ENCODE data around the gene MIEF1. TPM values are rescaled to one million over a fixed set of nuclear protein-coding genes. Genes with fewer than 3 reads are reported as not detected.

Gene MIEF1
- total RNA-seq, 1 experiment from 2014 or later = 31.5 TPM

DNA sequence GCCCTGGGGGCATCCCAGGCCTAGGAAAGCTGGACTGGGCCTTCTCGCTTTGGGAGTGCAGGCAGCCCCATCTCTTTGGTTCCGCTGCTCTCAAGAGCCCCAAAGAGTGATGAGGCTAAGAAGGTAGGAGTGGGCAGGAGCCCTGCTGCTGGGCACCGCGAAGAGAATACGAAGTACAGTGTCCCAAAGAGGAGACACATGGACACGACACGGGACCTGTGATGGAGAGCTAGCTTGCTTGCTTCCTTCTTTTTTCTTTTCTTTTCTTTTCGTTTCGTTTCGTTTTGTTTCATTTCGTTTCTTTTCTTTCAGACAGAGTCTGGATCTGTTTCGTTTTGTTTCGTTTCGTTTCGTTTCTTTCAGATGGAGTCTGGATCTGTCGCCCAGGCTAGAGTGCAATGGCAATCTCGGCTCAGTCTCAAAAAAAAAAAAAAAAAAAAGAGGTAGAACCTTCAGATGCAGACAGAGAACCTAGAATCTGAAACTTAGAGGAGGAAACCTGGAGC, 34.6 kb upstream of the MIEF1 start:
- H3K9me3 ChIP-seq (replicated peaks) = no peaks in the 10 kb centered on the region
- H3K27ac ChIP-seq = no peak overlapping the region
- no peak for DNase-seq
- no peak overlapping the region for H3K4me3 ChIP-seq
- no peaks in the 10 kb centered on the region for H3K36me3 ChIP-seq
- H3K4me1 ChIP-seq = peaks cover 4% of the 10 kb centered on the region; the same call in 1 of the 2 replicates
- no peaks in the 10 kb centered on the region; the same call in none of the 2 replicates for H3K27me3 ChIP-seq

DNA sequence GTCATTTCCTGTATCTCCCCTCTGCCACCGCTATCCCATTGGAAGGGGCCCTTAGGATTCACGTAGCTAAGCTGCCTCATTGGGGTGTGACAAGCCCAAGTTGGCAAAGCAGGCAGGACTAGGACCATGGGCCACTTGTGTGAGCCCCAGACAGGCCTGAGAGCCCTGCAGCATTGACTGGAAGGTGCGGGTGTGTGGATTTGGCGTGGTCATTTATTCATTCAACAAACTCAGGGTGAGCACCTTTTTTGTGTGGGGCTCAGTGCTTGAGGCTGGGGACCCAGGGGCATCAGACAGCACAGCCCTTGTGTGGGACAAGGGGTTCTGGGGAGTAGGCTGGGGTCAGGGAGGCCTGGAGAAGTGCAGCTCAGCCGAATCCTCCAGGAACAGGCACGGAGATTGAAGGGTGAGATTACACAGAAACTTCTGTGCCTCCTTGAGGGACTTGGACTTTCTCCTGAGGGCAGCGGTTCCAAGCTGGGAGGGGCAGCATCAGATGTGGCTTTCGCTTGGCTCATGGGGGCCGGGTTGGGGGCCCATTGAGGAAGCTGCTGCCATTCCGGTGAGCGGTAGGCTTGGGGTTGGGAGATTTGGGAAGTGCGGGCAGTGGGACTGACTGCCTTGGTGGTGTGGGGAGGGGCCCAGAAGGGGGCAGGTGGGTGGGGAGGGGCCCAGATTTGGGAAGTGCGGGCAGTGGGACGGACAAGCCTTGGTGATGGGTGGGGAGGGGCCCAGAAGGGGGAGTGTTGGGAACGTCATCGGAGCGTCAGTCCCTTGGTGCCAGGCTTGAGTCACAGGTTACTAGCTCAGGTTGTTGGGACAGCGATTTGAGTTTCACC, 33.4 kb upstream of the MIEF1 start:
- no peaks in the 10 kb centered on the region; the same call in 1 of the 2 replicates for H3K27me3 ChIP-seq
- DNase-seq = no peak
- H3K9me3 ChIP-seq (replicated peaks) = no peaks in the 10 kb centered on the region
- H3K4me1 ChIP-seq = peaks cover 4% of the 10 kb centered on the region; the same call in 1 of the 2 replicates
- no peak overlapping the region for H3K27ac ChIP-seq
- no peaks in the 10 kb centered on the region for H3K36me3 ChIP-seq
- no peak overlapping the region for H3K4me3 ChIP-seq

DNA sequence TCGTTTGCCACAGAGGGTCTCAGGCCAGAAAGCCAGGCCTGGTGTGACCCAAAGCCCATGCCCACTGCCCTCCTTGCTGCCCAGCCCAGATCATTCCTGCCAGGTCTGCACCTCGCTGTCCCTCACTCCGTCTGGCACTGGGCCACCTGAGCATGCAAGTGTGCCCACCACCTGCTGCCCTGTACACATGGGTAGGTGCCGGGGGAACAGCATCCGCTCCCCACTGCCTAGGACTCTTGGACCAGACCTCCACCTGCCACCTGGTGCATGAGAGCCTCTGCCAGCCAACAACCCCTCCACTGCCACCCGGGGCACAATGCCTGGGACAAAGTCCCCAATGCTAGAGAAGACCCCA, 32.8 kb upstream of the MIEF1 start:
- Histone ChIP-seq H3K4me3 (no peak overlapping the region), H3K4me1 (peaks cover 4% of the 10 kb centered on the region; the same call in 1 of the 2 replicates), H3K27ac (no peak overlapping the region), H3K36me3 (no peaks in the 10 kb centered on the region), H3K27me3 (no peaks in the 10 kb centered on the region; the same call in 1 of the 2 replicates), H3K9me3 (replicated peaks) (no peaks in the 10 kb centered on the region)
- no peak for DNase-seq

DNA sequence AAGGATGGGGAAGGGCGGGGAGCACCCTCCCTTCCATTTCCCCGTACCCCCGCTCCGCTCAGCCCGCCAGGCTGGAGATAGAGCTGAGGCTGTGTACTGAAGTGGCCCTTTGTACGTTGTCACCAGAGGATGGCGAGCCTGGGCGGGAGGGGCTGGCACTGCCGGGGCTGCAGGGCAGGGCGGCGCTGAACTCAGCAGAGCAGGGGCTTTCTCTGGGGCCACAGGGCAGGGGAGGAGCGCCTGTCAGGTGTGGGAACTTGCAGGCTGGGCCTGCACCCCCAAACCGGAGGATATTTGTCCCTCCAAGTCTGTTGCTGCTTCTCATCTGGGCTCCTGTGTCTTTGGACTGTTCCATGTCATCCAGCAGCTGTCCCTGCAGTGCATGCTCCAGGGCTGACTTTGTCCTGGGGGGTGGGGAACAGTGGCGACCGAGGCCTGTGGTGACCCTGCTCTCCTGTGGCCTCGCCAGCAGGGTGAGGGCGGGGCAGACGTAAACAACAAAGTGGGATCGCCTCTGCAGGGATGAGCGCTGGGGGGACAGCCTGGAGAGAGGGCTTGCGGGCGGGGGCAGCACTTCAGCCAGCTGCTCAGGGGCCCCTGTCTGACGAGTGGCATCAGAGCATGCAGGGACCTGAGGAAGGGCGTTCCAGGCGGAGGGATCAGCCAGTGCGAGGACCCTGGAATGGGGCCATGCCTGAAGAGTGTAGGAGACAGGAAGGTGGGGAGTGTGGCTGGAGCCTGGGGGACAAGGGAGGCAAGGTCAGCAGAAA, 32.2 kb upstream of the MIEF1 start:
- Histone ChIP-seq H3K36me3 (no peaks in the 10 kb centered on the region), H3K27me3 (no peaks in the 10 kb centered on the region; the same call in 1 of the 2 replicates), H3K9me3 (replicated peaks) (no peaks in the 10 kb centered on the region), H3K27ac (no peak overlapping the region), H3K4me3 (no peak overlapping the region), H3K4me1 (peaks cover 4% of the 10 kb centered on the region; the same call in 1 of the 2 replicates)
- DNase-seq = no peak

DNA sequence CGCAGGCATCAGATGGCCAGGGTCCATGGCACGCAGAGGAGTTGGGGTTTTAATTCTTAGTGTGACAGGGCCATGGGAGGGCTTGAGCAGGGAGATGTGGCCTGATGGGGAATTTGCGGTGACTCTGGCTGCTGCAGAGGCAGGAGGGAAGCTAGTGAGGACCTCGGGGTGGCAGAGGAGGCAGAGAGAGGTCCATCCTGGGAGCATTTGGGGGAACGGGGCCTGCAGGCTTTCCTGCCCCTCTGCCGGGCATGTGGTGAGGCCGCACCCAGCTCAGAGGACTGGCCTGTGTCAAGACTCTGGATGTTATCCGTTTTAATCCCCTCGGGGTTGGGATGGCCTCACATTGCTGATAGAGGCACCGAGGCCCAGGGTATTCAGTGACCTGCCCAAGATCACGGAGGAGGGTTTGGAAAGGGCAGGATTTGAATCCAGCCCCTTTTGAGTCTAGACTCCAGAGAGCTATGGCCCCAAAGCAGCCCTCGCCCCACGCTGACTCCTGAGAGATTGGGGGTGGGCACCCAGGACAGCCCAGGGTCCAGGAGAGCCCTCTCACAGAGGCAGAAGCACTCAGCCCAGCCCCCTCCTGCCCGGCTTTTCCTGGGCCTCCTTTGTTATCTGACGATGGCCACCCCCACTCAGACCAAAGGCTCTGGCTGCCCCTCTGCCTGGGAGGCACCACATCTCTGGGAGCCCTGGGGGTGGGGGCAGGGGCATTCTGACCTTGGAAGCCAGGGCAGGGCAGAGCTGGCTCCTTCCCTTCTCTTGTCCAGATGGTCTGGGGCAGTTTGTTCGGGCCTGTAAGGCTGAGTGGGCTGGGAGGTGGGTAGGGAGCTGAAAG, 31.4 kb upstream of the MIEF1 start:
- Histone ChIP-seq H3K27ac (no peak overlapping the region), H3K27me3 (no peaks in the 10 kb centered on the region; the same call in 1 of the 2 replicates), H3K4me3 (no peak overlapping the region), H3K4me1 (peaks cover 4% of the 10 kb centered on the region; the same call in 1 of the 2 replicates), H3K9me3 (replicated peaks) (no peaks in the 10 kb centered on the region), H3K36me3 (no peaks in the 10 kb centered on the region)
- DNase-seq = no peak

DNA sequence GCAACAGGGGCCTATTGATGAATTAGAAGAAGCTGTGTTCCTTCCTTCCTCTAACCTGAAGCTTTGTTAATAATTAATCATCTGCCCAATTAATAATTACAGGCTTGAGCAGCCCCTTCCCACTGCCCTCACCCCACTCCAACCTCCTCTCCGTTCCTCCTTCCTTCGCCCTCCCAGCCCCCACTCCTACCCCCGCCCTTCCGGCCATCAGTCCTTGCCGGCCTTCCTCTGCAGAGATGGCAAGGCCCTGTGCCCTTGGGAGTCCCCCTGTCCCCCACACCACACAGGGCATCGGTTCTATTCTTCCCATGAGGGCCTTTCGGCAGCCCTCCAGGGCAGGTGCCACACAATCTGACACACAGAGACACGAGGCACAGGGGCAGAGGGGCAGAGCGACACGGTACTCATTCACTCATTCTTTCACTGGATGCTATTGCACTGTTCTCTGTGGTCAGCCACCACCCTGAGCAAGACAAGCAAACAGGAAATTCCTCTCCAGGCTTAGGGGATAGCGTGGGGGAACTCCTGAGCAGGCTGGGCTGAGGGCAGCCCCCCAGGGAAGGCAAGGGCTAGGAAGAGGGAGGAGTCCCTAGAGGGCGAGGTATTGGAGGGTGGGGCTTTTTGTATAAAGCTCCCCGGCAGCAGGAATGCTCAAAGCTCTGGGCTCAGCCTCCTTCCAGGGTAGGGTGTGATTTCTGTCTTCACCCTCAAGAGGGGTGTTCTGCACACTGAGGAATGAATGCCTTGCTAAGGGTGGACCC, 30.5 kb upstream of the MIEF1 start:
- Histone ChIP-seq H3K36me3 (no peaks in the 10 kb centered on the region), H3K27me3 (no peaks in the 10 kb centered on the region; the same call in 1 of the 2 replicates), H3K27ac (no peak overlapping the region), H3K4me1 (peaks cover 4% of the 10 kb centered on the region; the same call in 1 of the 2 replicates), H3K4me3 (no peak overlapping the region), H3K9me3 (replicated peaks) (no peaks in the 10 kb centered on the region)
- no peak for DNase-seq

DNA sequence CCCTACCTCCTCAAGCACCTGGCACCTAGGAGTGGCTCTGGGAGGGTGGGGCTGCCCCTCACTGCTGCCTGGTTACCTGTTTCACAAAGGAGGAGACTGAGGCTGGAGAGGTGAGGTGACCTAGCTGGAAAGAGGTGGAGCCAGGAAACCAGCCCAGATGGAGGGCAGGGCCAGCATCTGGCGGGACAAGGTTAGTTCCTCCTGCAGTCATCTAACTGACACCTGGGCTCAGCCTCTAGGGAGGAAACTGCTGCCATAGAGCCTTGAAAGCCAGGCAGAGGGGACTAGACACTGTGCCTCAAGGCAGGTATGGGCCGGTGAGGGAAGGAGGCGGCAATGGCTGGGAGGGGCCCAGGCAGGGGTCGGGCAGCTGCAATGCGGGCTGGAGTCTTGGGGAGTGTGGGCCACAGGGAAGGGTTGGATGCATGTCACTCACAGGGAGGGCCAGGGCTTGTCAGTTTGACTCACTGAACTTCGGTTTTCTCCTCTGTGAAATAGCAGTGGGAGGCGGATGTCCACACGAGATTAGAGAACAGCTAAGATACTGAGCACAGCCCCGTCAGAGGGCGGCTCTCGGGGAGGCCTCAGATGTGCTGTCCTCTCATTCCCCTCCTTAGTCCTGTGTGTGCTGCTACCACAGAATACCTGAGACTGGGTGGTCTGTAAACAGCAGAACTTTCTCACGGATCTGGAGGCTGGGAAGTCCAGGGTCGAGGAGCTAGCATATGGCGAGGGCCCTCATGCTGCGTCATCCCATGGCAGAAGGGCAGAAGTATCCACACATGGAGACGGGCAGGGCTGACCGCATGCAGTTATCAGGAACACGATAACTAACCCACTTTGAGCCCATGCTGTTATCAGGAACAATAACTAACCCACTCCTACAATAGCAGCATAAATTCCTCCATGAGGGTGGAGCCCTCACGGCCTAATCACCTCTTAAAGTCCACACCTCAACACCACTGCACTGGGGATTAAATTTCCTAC, 29.2 kb upstream of the MIEF1 start:
- Histone ChIP-seq H3K9me3 (replicated peaks) (no peaks in the 10 kb centered on the region), H3K27me3 (no peaks in the 10 kb centered on the region; the same call in 1 of the 2 replicates), H3K4me1 (peaks cover 4% of the 10 kb centered on the region; the same call in 1 of the 2 replicates), H3K27ac (no peak overlapping the region), H3K4me3 (no peak overlapping the region), H3K36me3 (no peaks in the 10 kb centered on the region)
- no peak for DNase-seq

DNA sequence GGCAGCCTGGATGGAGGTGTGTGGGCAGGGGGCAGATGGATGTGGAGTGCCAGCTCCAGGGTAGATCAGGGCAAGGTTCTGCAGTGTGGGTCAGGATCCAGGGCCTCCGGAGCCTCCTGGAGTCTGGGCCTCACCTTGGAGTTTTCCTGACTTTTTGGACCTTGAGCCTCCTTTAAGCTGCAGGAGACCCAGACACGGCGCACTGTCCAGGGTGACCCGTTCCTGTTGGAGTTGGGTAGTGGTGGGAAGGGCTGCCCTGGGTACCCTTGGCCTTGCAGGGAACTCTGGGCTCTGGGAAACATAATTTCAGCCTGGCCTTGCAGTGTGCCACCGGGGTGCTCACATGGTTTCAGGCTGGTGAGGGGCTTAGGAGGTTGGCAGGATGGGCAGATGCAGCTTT, 28.2 kb upstream of the MIEF1 start:
- DNase-seq = no peak
- Histone ChIP-seq H3K27me3 (no peaks in the 10 kb centered on the region; the same call in 1 of the 2 replicates), H3K27ac (no peak overlapping the region), H3K36me3 (no peaks in the 10 kb centered on the region), H3K4me3 (no peak overlapping the region), H3K4me1 (peaks cover 11% of the 10 kb centered on the region; the same call in 1 of the 2 replicates), H3K9me3 (replicated peaks) (no peaks in the 10 kb centered on the region)

DNA sequence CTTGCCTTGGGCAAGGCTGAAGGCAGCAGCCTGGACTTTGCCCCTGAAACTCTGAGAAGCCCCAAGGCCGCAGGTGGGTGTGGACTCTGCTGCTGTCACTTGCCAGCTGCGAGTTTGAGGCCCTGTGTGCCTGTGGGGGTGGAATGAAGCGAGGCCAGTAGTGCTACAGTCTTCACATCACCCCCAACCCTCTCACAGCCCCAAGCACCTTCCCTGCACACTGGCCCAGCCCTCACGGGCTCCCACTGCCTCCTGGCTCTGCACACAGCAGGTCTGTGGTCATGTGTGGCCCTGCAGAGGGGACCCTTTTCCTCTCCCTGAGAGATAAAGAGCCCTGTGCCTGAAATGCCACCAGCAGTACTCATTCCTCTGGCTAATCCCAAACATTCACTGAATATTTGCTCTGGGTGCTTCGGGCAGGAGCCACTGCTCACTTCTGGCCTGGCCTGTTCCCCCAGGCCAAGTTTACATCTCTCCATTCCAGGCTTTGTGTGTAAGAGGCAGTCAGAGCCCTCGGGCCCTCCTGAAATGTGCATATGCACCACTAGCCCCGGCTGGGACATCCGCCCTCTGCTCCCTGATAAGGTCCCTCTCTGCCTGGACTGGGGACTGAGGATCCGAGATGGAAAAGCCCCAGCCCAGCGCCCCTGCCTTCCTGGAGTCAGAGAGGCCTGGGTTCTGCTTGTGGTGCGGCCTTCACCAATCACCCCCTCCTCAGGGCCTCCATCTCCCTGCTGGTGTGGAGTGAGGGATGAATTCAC, 27.6 kb upstream of the MIEF1 start:
- Histone ChIP-seq H3K27me3 (no peaks in the 10 kb centered on the region; the same call in 1 of the 2 replicates), H3K4me1 (peaks cover 16% of the 10 kb centered on the region; the same call in 1 of the 2 replicates), H3K9me3 (replicated peaks) (no peaks in the 10 kb centered on the region), H3K4me3 (no peak overlapping the region), H3K27ac (no peak overlapping the region), H3K36me3 (no peaks in the 10 kb centered on the region)
- DNase-seq = no peak

DNA sequence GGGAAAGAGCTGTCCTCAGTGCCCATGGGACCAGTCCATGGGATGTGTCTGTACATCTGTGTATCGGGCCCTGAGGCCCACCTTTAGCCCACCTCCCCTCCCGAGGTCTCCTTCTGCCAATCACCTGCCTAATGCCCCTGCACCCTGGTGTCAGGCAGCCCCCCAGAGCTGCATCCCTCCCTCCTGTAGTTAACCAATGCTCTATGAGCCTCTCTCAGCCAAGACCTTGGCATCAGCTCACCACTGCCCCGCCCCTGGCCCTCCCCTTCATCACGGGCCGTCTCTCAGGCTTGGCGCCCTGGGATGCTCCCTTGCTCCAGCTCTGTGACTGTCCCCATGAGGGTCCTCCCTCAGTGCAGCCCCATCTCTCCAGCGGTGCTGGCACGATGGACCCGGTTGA, 26.8 kb upstream of the MIEF1 start:
- H3K36me3 ChIP-seq = no peaks in the 10 kb centered on the region
- H3K4me1 ChIP-seq = peaks cover 16% of the 10 kb centered on the region; the same call in 1 of the 2 replicates
- no peaks in the 10 kb centered on the region for H3K9me3 ChIP-seq (replicated peaks)
- H3K27ac ChIP-seq = no peak overlapping the region
- H3K27me3 ChIP-seq = no peaks in the 10 kb centered on the region; the same call in 1 of the 2 replicates
- DNase-seq = no peak
- H3K4me3 ChIP-seq = no peak overlapping the region

DNA sequence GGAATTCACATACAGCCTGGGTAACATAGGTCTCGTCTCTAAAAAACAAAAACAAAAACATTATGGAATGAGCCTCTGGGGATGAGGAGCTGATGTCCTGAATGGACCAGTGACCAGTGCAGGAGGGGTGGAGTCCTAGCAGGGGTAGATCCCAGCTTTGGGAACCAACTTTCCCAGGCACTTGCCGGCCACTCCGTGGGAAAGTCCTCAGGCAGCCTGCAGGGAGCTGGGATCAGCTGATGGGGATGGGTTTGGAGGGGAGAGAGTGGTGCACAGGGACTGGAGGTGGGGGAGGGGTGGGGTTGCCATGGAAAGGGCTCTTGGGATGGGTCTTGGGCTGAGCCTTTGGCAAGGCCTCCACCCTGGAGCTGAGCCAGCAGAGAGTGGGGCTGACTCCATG, 26.2 kb upstream of the MIEF1 start:
- H3K4me1 ChIP-seq = peaks cover 16% of the 10 kb centered on the region; the same call in 1 of the 2 replicates

DNA sequence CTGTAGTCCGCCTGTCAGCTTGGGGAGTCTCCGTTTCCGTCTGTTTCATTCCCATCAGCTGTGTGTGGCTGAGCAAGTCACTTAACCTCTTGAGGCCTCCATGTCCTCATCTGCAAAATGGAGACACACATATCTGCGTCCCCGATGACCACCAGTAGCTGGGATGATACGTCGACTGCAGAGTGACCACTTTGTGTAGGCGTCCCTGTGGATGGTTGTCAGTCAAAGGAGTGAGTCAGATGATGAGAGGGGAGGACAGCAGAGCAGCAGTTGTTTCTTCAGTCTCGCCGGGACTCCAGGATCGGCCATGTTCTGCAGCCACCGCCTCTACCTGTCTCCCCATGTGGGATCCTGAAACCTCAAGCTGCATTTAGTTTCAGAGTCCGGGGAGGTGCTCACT, 25.4 kb upstream of the MIEF1 start:
- peaks cover 14% of the 10 kb centered on the region; the same call in 1 of the 2 replicates for H3K4me1 ChIP-seq

More for the DNA sequence above, 26.2 kb upstream of the MIEF1 start:
- no peak overlapping the region for H3K27ac ChIP-seq
- no peaks in the 10 kb centered on the region for H3K36me3 ChIP-seq
- no peaks in the 10 kb centered on the region for H3K27me3 ChIP-seq
- DNase-seq = no peak
- H3K9me3 ChIP-seq (replicated peaks) = no peaks in the 10 kb centered on the region
- no peak overlapping the region for H3K4me3 ChIP-seq

More for the DNA sequence above, 25.4 kb upstream of the MIEF1 start:
- Histone ChIP-seq H3K4me3 (no peak overlapping the region), H3K27me3 (no peaks in the 10 kb centered on the region), H3K27ac (no peak overlapping the region), H3K36me3 (no peaks in the 10 kb centered on the region), H3K9me3 (replicated peaks) (no peaks in the 10 kb centered on the region)
- DNase-seq = no peak
